ENCODE data around the gene UPB1.

UPB1 gene

DNA sequence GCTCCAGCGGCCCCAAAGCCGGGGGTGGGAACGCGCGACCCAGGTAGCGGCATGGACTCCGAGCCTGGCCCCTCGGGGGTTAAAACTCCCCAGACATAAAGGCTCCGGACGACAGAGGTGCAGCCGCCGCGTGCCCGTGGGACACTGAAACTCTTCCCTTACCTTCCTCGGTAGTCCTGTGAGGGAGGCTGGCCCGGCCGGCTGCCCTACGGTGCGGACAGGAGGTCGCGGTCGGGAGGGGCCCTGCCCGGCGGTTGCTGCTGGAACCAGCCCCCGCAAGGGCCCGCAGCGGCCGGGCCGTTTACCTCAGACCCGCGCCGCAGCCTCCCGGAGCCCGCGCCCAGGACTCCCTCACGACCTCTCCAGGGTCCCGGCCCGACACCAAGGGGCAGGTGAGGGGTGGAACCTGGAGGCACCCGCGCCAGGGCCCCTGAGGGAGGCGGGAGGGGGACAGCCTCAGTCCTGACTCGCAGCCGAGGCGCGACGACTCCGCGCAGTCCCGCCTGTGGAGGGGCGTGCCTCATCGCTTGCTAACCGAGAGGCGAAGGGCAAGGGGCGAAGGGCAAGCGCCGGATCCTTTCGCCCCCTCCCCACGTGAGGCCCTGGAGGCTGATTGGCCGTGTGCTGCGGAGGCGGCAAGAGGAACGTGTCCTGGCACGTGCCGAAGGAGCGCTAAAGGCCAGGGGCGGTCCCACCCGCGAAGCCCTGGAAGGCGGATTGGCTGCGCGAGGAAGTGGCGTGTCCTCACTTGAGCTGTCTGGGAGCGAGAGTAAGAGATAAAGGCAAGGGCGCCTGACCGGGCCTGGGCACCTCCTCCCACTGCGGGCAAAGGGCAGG, at the start of gene UPB1:
Gene UPB1 (plus strand): TSS at position 805 of the 837 bp plus-strand sequence. CDS start 72 bp downstream, outside the sequence.
- no peak for DNase-seq (ENCODE audit: low spot score)

DNA sequence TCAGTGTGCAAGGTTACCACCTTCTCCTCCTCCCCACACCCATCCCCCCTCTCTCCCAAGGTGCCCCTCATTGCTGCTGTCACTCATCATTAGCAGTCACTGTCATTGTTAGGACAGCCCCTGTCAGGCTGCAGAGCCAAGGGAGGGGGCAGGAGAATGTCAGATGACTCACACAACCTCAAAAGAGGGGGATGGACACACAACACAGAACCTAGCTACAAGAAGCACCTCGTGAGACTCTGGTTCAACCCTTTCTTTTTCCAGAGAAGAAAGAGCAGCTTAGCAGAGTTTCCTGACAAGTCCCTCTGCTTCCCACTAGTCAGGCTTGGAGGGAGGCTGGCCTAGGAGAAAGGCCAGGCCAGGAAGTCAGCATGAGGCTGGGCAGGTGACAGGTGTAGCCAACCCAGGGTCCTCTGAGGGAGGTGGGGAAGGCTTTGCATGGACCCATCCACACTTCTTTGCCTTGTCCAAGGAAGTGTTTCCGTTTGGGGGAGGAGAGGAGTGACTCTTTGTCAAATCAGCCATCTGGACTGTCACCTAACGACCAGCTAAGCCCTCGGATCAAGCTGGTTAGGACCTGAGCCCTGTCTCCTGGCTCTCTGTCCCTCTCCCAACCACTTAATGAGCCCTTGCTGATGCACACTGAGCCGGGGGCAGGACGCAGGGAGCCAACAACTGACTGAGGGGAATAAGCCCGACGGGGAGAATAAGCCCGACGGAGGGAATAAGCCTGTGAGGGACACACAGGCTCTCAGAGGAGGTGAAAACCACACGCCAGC, 49.5 kb upstream of the UPB1 start:
- no peak for DNase-seq (ENCODE audit: low spot score)

DNA sequence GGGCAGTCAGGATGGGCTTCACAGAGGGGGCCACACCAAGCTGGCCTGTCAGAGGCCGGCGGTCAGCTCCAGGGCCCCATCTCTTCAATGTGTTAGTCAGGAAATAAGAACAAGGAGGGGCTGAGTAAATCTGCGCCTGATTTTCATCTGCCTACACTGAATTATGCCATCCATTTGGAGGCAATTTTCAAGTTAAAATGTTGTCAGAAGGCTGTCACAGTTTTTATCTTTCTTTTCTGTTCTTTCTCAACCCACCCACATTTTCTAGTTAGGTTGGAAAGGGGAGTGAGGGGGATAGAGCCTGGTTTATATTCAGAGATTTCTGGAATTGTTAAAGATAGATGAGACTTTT, 48.9 kb upstream of the UPB1 start:
- no peak for DNase-seq (ENCODE audit: low spot score)

DNA sequence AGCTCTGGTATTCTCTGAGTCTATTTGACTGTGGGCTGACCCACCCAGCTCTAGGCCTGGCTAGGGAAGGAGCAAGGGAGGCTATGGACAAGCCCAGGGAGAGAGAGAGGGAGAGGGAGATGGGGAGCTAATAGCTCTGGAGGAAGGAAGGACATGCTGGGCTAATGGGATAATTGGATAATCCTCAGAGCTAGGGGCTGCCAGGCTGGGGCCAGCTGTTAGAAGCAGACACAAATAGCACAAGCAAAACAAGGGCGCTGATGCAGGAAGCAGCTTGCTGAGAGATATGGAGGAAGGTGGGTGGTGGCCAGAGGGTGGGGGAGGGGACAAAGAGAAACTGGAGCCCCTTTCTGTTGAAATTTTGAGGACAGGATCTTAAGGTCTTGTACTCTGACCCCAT, 44.5 kb upstream of the UPB1 start:
- DNase-seq (ENCODE audit: low spot score) = no peak

DNA sequence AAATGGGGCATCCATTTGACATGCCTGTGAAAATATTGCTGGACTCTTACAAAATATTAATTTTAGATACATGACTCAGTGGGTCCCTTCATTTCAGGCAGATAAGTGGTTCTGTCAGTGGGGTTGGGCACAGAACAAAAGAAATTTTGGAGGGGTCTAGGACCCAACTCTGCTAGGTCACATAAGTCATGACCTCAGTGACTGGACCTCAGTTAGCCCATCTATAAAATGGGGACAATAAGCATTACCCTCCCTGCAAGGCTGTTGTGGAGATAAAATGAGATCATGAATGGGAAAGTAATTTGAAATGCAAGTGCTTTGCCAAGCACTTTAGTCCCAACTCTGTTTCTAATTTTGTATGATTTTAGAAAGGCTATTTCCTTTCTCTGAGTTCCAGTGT, 44.0 kb upstream of the UPB1 start:
- no peak for DNase-seq (ENCODE audit: low spot score)

DNA sequence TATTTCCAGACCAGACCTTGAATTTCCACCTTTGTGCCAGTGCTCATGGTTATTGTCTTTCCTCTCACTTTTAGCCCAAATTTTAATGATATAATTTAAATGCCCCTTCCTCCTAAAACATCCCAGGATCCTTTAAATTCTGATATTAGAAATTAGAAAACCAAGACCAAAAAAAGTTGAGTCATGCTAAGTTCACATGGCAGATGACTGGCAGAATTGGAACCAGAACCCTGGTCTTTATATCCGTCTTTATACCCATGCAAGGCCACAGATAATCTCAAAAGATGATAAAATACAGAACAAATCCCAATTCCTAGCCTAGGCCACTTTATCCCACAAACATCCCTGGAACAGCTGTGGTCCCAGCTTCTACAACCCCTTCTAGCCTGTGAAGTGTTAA, 41.3 kb upstream of the UPB1 start:
- DNase-seq (ENCODE audit: low spot score) = no peak

DNA sequence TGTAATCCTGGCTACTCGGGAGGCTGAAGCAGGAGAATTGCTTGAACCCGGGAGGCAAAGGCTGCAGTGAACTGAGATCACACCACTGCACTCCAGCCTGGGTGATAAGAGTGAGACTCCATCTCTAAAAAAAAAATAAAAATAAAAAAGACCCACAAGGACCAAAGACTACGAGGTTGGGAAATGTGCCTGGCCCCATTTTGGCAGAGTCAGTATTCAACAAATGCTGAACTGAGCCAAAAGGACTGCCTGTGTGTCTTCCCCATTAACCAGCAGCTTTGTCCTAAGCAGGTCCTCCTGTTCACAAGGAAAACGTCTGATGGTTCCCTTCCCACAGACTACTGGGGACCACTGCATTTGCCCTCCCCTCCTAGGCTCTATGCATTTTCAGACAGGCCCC, 40.1 kb upstream of the UPB1 start:
- no peak for DNase-seq (ENCODE audit: low spot score)

DNA sequence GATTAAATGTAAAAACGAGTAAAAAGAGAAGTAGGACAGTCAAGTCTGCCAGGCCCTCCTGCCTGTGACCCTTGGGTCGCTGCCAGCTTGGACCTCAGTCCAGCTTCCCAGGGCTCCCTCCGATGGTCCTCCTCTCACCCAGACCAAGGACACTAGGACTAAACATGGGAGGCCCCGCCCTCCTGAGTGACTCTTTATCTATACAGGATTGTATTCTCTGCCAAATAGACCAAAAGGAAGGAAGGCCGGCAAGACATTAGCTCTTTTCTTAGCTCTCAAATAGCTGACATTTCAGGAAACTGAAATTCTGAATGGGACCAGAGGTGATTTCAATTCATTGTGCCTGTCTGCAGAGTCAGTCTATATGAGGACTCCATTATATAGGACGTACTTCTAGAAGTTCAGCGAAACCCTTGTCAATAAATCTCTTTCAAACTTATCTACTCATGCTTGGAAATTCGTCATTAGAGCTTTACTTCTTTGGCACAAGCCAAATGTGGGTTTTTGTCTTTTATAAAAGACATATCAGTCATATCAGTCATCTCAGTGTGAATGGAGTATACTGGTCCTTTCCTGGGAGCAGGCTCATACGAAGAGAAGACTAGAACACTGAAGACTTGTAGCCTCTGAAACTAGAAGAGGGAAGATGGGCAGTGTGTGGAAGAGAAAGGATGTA, 39.2 kb upstream of the UPB1 start:
- no peak for DNase-seq (ENCODE audit: low spot score)

DNA sequence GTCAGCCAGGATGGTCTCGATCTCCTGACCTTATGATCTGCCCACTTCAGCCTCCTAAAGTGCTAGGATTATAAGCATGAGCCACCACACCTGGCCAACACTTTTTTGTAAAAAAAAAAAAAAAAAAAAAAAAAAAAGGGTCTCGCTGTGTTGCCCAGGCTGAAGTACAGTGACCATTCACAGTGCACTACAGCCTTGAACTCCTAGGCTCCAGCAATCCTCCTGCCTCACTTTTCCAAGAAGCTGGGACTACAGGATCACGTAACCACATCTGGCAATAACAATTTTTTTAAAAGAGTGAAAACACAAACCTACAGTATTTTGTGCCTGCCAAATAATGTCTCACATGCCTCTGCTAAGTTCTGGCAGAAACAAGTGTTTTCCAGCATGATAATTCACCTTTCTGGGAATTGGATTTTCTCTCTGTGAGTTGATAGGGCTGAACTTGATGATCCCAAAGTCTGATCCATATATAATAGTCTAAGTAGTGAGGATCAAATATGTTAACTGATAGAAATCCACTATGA, 37.2 kb upstream of the UPB1 start:
- no peak for DNase-seq (ENCODE audit: low spot score)

DNA sequence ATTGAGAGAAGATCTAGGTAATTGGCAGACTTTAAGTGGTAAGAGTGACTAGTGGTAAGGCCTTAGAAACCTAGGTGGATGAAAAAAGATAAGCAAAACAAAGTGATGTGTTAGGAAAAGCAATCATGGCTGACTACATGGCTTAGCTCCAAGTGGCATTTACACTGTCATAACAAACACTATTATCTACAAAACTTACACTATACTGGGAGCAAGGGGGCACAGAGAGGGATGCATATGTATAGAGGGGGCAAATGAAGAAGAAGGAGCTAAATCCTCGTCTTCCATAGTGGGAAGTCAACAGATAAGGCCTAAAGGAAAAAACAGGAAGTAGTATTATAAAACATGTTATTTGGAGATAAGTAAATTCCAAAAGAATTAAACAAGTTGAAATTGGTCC, 35.2 kb upstream of the UPB1 start:
- DNase-seq (ENCODE audit: low spot score) = no peak

DNA sequence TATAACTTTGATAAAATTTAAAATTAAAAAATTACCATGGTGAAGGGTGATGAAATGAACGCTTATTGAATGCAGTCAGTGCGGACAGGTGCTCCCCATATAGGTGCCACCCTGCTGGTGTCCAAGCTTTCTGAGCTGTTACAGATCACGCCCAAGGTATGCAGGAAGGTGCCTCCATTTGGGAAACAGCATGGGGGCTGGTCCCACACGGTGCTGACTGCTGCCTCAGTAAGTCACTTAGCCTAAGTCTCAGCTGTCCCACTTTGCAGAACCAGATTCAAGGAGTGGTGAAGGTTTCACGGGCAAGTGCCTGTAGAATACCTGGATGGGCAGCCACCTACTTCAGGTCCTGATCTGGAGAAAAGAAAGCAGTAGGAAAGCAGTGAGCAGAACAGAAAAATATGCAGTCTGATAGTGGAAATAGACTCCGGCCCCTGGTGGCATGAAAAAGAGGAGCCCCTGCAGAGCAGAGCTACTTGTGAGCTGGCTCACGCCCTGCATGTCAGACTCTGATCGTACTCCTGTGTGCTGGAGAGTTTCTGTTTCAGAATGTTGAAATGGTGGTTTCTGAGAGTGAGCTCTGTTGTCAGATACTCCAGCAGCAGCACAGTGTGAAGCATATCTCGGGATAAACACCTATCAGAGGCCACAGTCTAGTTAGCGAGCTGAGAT, 34.6 kb upstream of the UPB1 start:
- no peak for DNase-seq (ENCODE audit: low spot score)

DNA sequence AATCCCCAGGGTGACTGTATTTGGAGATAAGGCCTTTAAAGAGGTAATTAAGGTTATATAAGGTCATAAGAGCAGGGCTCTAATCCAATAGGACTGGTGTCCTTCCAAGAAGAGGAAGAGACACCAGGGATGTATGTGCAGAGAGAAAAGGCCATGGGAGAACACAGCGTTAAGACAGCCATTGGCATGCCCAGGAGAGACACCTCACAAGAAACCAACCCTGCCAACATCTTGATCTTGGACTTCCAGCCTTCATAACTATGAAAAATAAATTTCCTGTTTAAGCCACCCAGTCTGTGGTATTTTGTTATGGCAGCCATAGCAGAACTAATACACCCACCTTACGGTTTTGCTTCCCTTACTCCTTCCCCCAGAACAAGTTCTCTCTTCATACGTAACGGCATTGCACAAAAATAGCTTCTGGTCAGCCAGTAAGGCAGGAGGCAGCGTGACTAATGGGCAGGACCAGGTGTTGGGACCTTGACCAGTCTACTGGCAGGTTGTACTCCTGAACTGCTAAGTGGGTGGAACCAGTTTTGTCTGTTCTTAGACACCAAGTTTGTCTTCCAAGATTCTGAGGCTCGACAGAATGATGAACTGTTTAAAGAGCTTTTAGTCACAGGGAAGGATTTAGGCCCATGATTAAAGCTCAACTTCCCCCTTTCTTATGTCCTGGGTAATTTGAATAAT, 31.9 kb upstream of the UPB1 start:
- DNase-seq (ENCODE audit: low spot score) = no peak

DNA sequence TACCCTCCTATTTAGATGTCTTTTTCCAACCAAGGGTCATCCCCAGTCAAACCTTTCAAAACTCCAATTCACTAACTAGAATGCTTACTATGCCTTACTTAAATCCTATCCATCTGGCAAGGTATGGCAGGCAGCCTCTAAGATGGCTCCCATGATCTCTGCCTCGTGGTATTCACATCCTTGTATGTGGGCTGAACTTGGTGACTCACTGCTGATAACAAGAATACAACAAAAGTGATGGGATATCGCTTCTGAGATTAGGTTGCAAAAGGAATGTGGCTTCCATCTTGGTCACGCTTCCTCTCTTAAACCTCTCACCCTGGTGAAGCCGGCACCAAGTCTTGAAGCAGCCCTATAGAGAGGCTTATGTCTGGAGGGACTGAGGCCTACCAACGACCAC, 29.6 kb upstream of the UPB1 start:
- no peak for DNase-seq (ENCODE audit: low spot score)

DNA sequence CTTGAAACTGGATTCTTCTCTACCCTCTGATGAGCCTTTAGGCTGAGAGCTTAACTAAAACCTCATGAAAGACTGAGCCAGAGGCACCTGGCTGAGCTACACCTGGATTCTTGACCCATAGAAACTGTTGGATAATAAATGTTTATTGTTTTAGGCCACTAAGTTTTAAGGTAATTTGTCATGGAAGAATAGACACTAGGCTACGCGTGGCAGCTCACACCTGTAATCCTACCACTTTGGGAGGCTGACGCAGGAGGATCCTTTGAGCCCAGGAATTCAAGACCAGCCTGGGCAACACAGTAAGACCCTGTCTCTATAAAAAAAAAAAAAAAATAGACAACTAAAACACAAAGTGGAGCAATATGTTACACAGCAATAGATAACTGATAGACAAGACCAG, 29.2 kb upstream of the UPB1 start:
- DNase-seq (ENCODE audit: low spot score) = no peak

DNA sequence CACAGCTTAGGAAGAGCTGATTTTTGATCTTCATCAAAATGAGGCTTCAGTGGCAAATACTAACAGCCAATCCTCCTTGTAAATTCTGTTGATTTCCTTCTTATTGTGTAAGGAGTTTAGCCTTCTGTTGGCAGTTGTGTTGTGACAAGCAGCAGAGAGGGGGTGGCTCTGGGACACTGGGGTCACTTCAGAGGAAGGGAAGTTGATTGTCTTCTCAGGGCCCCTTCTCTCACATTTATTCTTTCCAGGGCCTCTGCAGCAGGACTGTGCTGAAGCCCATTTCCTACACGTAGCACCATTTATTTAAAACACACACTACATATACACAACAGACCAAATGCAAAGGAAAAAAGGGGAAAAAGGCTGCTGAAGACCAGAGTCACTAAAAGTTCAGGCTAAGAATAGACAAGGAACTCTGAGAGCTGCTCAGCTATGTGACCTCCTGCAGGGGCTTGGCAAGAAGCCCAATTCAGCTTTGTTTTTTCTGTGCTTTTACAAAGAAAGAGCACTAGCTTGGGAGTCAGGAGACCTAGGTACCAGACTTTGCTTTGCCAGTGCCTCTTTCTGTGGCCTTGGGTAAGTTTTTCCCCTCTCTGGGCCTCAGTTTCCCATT, 28.3 kb upstream of the UPB1 start:
- no peak for DNase-seq (ENCODE audit: low spot score)

DNA sequence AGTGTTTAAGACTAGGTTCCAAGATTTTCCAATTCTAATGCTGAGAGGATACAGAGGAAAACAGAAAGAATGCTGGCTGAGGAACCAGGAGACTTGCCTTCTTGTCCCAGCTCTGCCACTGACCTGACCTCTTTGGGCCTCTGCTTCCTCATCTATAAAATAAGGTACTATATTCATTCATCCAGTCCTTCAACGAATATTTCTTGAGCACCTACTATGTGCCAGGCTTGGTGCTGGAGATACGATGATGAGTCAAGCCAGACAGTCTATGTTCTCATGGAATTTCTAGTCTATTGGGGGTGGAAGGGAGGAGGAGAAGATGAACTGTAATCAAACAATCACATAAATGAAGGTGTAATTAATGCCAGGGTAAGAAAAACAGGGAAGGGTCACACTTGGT, 27.8 kb upstream of the UPB1 start:
- no peak for DNase-seq (ENCODE audit: low spot score)

DNA sequence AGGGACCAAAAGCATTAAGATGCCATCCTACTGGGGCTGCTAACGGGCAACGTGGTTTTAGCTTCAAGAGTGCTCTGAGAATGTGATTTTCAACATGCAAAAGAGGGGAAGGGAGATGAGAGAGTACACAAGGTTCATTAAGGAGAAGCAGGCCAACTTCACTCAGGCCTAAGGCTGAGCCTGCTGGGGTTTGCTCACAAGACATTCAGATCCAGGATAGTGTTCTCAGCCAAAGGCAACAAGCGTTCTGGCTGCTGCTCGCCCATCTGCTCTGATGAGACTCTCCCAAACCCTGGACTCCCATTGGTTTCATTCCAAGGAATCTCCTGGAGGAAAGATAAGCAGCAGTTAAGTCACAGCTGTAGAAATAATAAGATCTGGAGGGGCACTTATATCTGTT, 23.6 kb upstream of the UPB1 start:
- no peak for DNase-seq (ENCODE audit: low spot score)

DNA sequence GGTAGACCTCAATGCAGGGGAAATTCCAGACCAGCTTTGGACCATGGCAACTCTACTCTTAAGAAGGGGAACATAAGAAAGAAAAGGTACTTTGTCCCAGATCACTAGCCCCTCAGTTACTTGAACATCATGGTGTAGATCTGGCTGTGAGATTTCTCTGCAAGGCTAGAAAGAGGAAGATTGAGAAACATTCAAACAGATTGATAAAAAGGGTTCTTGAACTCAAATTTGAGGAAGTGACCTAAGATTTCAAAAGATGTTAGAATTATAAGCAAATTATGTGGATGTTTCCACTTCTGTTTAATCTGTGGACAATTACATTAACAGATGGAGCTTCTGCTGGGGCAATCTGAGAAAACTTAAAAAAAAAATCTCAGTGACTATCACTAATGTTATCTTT, 21.8 kb upstream of the UPB1 start:
- DNase-seq (ENCODE audit: low spot score) = no peak

DNA sequence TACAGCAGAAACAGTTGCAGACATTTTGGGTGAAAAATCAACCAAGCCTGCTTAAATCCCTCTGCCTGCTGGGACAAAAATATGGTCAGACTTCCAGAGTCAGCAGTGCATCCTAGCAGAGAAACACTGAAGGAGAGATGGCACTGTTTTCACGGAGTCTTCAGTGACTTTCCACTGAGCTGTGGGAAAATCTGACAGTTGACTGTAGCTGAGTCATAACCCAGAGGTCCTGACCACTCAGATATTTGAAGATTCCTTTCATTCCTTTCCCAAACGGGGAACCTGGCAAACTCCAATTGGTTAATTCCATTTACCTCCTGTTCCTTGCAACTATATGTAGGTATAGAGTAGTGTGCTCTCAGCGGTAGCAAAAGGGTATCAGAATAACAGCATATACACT, 20.9 kb upstream of the UPB1 start:
- DNase-seq (ENCODE audit: low spot score) = no peak

DNA sequence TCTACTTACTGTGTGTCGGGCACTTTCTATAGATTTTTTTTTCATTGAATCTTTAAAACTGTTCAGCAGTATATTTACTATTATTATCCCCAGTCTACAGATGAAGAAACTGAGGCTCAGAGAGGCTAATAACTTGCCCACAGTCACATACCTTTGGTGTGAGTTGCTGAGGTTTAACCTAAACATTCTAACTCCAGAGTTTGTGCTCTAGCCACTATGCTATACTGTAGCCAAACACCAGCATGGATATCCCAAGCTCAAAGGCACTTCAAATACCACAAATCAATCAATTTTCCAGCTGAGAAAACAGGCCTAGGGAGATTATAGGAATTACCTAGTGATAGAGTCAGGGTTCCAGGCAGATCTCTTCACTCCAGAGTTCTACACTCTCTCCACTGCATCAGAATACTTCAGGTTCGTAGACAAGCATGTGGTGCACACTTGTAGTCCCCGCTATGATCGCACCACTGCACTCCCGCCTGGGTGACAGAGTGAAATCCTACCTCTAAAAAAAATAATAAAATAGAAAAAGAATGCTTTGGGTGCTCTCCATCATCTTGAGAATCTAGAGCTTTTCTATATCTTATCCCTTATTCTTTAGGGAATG, 20.4 kb upstream of the UPB1 start:
- DNase-seq (ENCODE audit: low spot score) = no peak

DNA sequence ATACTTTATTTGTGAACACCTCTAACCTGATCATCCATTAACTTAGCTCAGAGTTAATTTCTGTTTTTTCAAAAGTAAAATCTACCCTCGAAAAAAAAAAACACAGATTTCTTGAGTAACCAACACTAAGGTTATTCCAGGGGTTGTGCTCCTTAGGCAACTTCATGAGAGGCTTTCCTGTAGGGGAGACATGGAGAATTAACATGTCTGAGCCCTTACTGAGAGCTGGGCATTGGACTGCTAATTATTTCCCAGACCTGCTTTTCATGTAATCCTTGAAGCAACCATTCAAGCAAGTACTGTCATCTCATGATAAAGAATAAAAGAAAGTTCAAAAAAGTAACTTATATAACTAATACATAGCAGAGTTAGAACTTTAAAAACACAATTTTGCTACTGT, 13.5 kb upstream of the UPB1 start:
- no peak for DNase-seq (ENCODE audit: low spot score)
